ENCODE data around the gene AQP5. TPM values are rescaled to one million over a fixed set of nuclear protein-coding genes. Genes with fewer than 3 reads are reported as not detected.

Gene AQP5
- total and polyA plus RNA-seq, 2 of the 8 experiments (the other 6 are each of a cell fraction or from before 2014, with no cell fraction given), result 2.5 to 3.2 TPM

GRCh38 chr12:49944046-49944445 lies 17.6 kb upstream of the AQP5 start (continued):
- no peak for TF ChIP-seq EP300 (IDR thresholded peaks at IDR 0.05; ENCODE audit: borderline replicate concordance in 1 of 2, low read depth in 2 of 2, low read length in 2 of 2)
- no peak for TF ChIP-seq SRF (IDR thresholded peaks at IDR 0.05; ENCODE audit: low read depth, low read length)
- TF ChIP-seq TEAD4 (IDR thresholded peaks at IDR 0.05; ENCODE audit: low read depth, low read length), result no peak
- TF ChIP-seq TBP (IDR thresholded peaks at IDR 0.05; ENCODE audit: low read depth, low read length), result no peak
- TF ChIP-seq KDM4A (IDR thresholded peaks at IDR 0.05; ENCODE audit: low read depth, low read length, severe bottlenecking), result no peak

Measured in H1 (cell line).